ENCODE results near the gene ASS1.

DNA sequence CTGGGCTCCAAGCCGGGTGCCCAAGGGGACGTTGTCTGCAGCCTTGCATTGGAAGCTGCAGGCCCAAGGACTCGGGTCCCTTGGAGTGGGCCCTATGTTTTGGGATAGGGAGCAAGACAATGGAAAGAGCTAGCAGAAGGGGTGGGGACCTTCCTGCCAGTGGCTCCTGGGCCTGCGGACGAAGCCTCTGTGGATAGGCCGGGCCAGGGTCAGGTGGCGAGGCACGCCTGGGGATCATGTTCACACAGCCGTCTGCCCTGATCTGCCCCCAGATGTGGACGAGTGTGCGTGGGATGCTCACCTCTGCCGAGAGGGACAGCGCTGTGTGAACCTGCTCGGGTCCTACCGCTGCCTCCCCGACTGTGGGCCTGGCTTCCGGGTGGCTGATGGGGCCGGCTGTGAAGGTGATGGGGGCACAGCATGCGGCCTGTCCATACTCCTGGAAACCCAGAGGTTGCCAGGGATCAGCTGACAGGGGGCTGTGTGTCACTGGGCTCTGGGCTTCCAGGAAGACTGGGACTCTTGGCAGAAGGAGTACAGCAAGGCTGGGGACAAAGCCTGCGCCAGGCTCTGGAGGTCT is 16.6 kb upstream of the ASS1 start:
- TF ChIP-seq, protein P1, sequence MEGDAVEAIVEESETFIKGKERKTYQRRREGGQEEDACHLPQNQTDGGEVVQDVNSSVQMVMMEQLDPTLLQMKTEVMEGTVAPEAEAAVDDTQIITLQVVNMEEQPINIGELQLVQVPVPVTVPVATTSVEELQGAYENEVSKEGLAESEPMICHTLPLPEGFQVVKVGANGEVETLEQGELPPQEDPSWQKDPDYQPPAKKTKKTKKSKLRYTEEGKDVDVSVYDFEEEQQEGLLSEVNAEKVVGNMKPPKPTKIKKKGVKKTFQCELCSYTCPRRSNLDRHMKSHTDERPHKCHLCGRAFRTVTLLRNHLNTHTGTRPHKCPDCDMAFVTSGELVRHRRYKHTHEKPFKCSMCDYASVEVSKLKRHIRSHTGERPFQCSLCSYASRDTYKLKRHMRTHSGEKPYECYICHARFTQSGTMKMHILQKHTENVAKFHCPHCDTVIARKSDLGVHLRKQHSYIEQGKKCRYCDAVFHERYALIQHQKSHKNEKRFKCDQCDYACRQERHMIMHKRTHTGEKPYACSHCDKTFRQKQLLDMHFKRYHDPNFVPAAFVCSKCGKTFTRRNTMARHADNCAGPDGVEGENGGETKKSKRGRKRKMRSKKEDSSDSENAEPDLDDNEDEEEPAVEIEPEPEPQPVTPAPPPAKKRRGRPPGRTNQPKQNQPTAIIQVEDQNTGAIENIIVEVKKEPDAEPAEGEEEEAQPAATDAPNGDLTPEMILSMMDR (IDR thresholded peaks at IDR 0.05): no peak
- no peak for TF ChIP-seq POLR2A (IDR thresholded peaks at IDR 0.05)

Data from Peyer's patch (tissue), 4 donors.